ENCODE data around the gene GEMIN8. TPM values are rescaled to one million over a fixed set of nuclear protein-coding genes. Genes with fewer than 3 reads are reported as not detected.

GEMIN8 gene
- total RNA-seq, 1 experiment from 2014 or later, result 11.3 TPM

- TF ChIP-seq, protein P1, sequence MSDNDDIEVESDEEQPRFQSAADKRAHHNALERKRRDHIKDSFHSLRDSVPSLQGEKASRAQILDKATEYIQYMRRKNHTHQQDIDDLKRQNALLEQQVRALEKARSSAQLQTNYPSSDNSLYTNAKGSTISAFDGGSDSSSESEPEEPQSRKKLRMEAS (IDR thresholded peaks at IDR 0.05), result no peak
- TF ChIP-seq, protein P2, sequence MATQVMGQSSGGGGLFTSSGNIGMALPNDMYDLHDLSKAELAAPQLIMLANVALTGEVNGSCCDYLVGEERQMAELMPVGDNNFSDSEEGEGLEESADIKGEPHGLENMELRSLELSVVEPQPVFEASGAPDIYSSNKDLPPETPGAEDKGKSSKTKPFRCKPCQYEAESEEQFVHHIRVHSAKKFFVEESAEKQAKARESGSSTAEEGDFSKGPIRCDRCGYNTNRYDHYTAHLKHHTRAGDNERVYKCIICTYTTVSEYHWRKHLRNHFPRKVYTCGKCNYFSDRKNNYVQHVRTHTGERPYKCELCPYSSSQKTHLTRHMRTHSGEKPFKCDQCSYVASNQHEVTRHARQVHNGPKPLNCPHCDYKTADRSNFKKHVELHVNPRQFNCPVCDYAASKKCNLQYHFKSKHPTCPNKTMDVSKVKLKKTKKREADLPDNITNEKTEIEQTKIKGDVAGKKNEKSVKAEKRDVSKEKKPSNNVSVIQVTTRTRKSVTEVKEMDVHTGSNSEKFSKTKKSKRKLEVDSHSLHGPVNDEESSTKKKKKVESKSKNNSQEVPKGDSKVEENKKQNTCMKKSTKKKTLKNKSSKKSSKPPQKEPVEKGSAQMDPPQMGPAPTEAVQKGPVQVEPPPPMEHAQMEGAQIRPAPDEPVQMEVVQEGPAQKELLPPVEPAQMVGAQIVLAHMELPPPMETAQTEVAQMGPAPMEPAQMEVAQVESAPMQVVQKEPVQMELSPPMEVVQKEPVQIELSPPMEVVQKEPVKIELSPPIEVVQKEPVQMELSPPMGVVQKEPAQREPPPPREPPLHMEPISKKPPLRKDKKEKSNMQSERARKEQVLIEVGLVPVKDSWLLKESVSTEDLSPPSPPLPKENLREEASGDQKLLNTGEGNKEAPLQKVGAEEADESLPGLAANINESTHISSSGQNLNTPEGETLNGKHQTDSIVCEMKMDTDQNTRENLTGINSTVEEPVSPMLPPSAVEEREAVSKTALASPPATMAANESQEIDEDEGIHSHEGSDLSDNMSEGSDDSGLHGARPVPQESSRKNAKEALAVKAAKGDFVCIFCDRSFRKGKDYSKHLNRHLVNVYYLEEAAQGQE (IDR thresholded peaks at IDR 0.05; ENCODE audit: low read depth), result no peak
- TF ChIP-seq CBX3 (IDR thresholded peaks at IDR 0.05; ENCODE audit: low read depth) (no peak), JUND (IDR thresholded peaks at IDR 0.05) (no peak), EZH2phosphoT487 (IDR thresholded peaks at IDR 0.05; ENCODE audit: borderline replicate concordance) (no peak), ZFX (IDR thresholded peaks at IDR 0.05) (no peak), ELF1 (IDR thresholded peaks at IDR 0.05; ENCODE audit: borderline replicate concordance, low read depth) (no peak), SP1 (IDR thresholded peaks at IDR 0.05; ENCODE audit: low read depth) (no peak), CEBPB (IDR thresholded peaks at IDR 0.05; ENCODE audit: low read depth) (no peak), EZH2 (IDR thresholded peaks at IDR 0.05) (no peak), YY1 (IDR thresholded peaks at IDR 0.05; ENCODE audit: extremely low read depth, insufficient replicate concordance, low read depth, low read length) (no peak), POLR2AphosphoS5 (IDR thresholded peaks at IDR 0.05; ENCODE audit: low read depth, low read length) (no peak), EGR1 (IDR thresholded peaks at IDR 0.05; ENCODE audit: low read depth) (no peak), TCF7L2 (IDR thresholded peaks at IDR 0.05; ENCODE audit: borderline replicate concordance, extremely low read depth, insufficient read depth, insufficient read length) (no peak), CTCF (IDR thresholded peaks at IDR 0.05 in 2 of 3, conservative IDR thresholded peaks at IDR 0.05 in 1 of 3; ENCODE audit: borderline replicate concordance in 1 of 3, insufficient read depth in 1 of 3, low read depth in 2 of 3, low read length in 2 of 3) (no peak), ZNF274 (IDR thresholded peaks at IDR 0.05; ENCODE audit: low read depth, low read length) (no peak)
- TF ChIP-seq, protein P3, sequence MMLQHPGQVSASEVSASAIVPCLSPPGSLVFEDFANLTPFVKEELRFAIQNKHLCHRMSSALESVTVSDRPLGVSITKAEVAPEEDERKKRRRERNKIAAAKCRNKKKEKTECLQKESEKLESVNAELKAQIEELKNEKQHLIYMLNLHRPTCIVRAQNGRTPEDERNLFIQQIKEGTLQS (IDR thresholded peaks at IDR 0.05), result no peak
- TF ChIP-seq, protein P4, sequence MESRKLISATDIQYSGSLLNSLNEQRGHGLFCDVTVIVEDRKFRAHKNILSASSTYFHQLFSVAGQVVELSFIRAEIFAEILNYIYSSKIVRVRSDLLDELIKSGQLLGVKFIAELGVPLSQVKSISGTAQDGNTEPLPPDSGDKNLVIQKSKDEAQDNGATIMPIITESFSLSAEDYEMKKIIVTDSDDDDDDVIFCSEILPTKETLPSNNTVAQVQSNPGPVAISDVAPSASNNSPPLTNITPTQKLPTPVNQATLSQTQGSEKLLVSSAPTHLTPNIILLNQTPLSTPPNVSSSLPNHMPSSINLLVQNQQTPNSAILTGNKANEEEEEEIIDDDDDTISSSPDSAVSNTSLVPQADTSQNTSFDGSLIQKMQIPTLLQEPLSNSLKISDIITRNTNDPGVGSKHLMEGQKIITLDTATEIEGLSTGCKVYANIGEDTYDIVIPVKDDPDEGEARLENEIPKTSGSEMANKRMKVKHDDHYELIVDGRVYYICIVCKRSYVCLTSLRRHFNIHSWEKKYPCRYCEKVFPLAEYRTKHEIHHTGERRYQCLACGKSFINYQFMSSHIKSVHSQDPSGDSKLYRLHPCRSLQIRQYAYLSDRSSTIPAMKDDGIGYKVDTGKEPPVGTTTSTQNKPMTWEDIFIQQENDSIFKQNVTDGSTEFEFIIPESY (IDR thresholded peaks at IDR 0.05; ENCODE audit: extremely low read depth, insufficient replicate concordance, low read length), result no peak
- ChIA-PET CTCF (no interaction called here), RAD21 (ENCODE audit: low non-redundant PET in 1 of 2, low total read pairs in 2 of 2, uncharacterized antibody in 2 of 2, unreplicated experiment in 2 of 2) (no interaction called here)
These were observed 7.7 kb downstream of the GEMIN8 start for GRCh38 chrX:14022019-14022418.

More at GRCh38 chrX:14022019-14022418, 7.7 kb downstream of the GEMIN8 start:
- Histone ChIP-seq H3K27me3 (ENCODE audit: insufficient read depth, low read length) (no peaks in the 10 kb centered on the region), H3K27ac (ENCODE audit: low read depth, low read length) (no peak overlapping the region), H2AFZ (ENCODE audit: low read depth, low read length, poor library complexity, severe bottlenecking) (no peak overlapping the region), H3K9me2 (ENCODE audit: insufficient read depth) (no peaks in the 10 kb centered on the region), H3K9me3 (ENCODE audit: control insufficient read depth in 1 of 2, insufficient read depth in 1 of 2, low read depth in 1 of 2, low read length in 2 of 2) (no peaks in the 10 kb centered on the region), H3K4me1 (ENCODE audit: control insufficient read depth in 1 of 2, insufficient read depth in 2 of 2, low read length in 2 of 2) (peaks cover 3 to 4% of the 10 kb centered on the region in 2 experiments), H3K4me2 (ENCODE audit: low read length) (no peak overlapping the region), H3K4me3 (replicated peaks in 1 of 2; ENCODE audit: low read depth in 1 of 2, low read length in 2 of 2) (no peak overlapping the region), H3K79me2 (ENCODE audit: insufficient read depth, low read length) (no peaks in the 10 kb centered on the region), H3K36me3 (ENCODE audit: control insufficient read depth in 1 of 2, insufficient read depth in 2 of 2, low read length in 2 of 2) (no peaks in the 10 kb centered on the region), H4K20me1 (ENCODE audit: insufficient read depth) (no peaks in the 10 kb centered on the region), H3K9ac (ENCODE audit: low read length) (no peak overlapping the region)
- POLR2A ChIA-PET, result no interaction called here
- no peak for ATAC-seq
- intact Hi-C loops (cut with micrococcal nuclease), result loop anchor here (10.0 kb wide), 1 partner anchor 87 kb away; no protein-coding TSS in a partner anchor
- no peak for DNase-seq (ENCODE audit: low read depth, low spot score)
- no TSS peak for BruUV-seq (replicated peaks)

All from HCT116 (cell line).